ENCODE results near the gene RPL18. TPM values are rescaled to one million over a fixed set of nuclear protein-coding genes. Genes with fewer than 3 reads are reported as not detected.

RPL18 gene
- total and polyA plus RNA-seq, 4 donors: 276 to 830 (median 586) TPM

GRCh38 chr19:48651683-48652048 is 32.7 kb upstream of the RPL18 start:
- H3K36me3 ChIP-seq (ENCODE audit: control insufficient read depth in 4 of 4, insufficient read depth in 3 of 4, low read depth in 1 of 4, low read length in 3 of 4): no peaks in the 10 kb centered on the region
- no peaks in the 10 kb centered on the region for H3K9me3 ChIP-seq (ENCODE audit: control insufficient read depth in 4 of 4, low read length in 3 of 4)
- no peak overlapping the region for H3K9ac ChIP-seq (ENCODE audit: low read depth in 1 of 2, low read length in 2 of 2)
- H3K27me3 ChIP-seq (ENCODE audit: control insufficient read depth in 4 of 4, insufficient read depth in 4 of 4, low read length in 3 of 4): no peaks in the 10 kb centered on the region
- no peak overlapping the region for H3K27ac ChIP-seq (ENCODE audit: low read depth in 1 of 2, low read length in 2 of 2)
- DNase-seq (ENCODE audit: low spot score): no peak
- TF ChIP-seq EGR1 (IDR thresholded peaks at IDR 0.05; ENCODE audit: low read depth in 2 of 2) (no peak), ATF3 (IDR thresholded peaks at IDR 0.05) (no peak), JUND (IDR thresholded peaks at IDR 0.05) (no peak), TAF1 (conservative IDR thresholded peaks at IDR 0.05) (no peak), RAD21 (IDR thresholded peaks at IDR 0.05) (no peak), YY1 (IDR thresholded peaks at IDR 0.05) (no peak), FOXA2 (IDR thresholded peaks at IDR 0.05) (no peak), RXRA (IDR thresholded peaks at IDR 0.05) (no peak), FOXA1 (IDR thresholded peaks at IDR 0.05) (no peak), HNF4G (IDR thresholded peaks at IDR 0.05) (no peak), GABPA (IDR thresholded peaks at IDR 0.05 in 1 of 2, conservative IDR thresholded peaks at IDR 0.05 in 1 of 2) (no peak), CTCF (IDR thresholded peaks at IDR 0.05; ENCODE audit: low read depth, low read length, missing input control) (no peak), REST (IDR thresholded peaks at IDR 0.05) (no peak), ZBTB33 (IDR thresholded peaks at IDR 0.05) (no peak), HNF4A (conservative IDR thresholded peaks at IDR 0.05) (no peak), NR2F2 (IDR thresholded peaks at IDR 0.05) (no peak), MAX (IDR thresholded peaks at IDR 0.05) (no peak)
- no peaks in the 10 kb centered on the region for H3K4me1 ChIP-seq (ENCODE audit: control insufficient read depth in 4 of 4, insufficient read depth in 4 of 4, low read length in 3 of 4)
- WGBS: 93% methylated on average over 5 of the region's 5 CpGs
- no peak overlapping the region for H3K4me3 ChIP-seq (ENCODE audit: low read depth in 1 of 3, low read length in 3 of 3)
